OCI-LY7 (cell line): ENCODE data around the gene APOC3. TPM values are rescaled to one million over a fixed set of nuclear protein-coding genes. Genes with fewer than 3 reads are reported as not detected.

Source experiments
- BruUV-seq: library from RNA; stranded (reverse); fragments of 400-500 nt; replicated peaks from 2 replicates; lab custom pipeline; 2021; lab: Mats Ljungman, UMichigan
- CTCF ChIA-PET: fragments of 300-600 bp; sonication (Branson Sonifier 250); formaldehyde crosslinking; loops from one replicate; lab custom pipeline; 2022; ENCODE audit warnings: antibody characterized with exemption; ENCODE audit not compliant: unreplicated experiment; lab: Charles Lee
- POLR2A ChIA-PET: fragments of 300-600 bp; sonication (Branson Sonifier 250); formaldehyde crosslinking; loops from one replicate; lab custom pipeline; 2022; ENCODE audit warnings: antibody characterized with exemption; lab: Charles Lee
- DNase-seq: peaks from one replicate; pipeline ENCODE4 v3.0.0-alpha.2; 2015; ENCODE audit warnings: low spot score
- H2AFZ ChIP-seq: fragments of 200-600 bp; sonication (generic), shearing (Covaris generic); 2 replicates; pipeline ENCODE4 v1.6.1; 2014; ENCODE audit warnings: mild to moderate bottlenecking, antibody characterized with exemption, low read length, moderate library complexity
- H3K27ac ChIP-seq: fragments of 200-600 bp; sonication (generic); 2 replicates; pipeline ENCODE4 v1.5.1; 2014; ENCODE audit warnings: mixed run types, low read depth, mild to moderate bottlenecking, moderate library complexity, low read length, inconsistent platforms; ENCODE audit not compliant: poor library complexity, severe bottlenecking
- H3K36me3 ChIP-seq: fragments of 200-600 bp; sonication (generic); 2 replicates; pipeline ENCODE4 v1.6.1; 2014; ENCODE audit warnings: mild to moderate bottlenecking, antibody characterized with exemption, low read length, moderate library complexity, mixed read lengths; ENCODE audit not compliant: insufficient read depth
- H3K4me1 ChIP-seq: fragments of 200-600 bp; sonication (generic); 2 replicates; pipeline ENCODE4 v1.5.1; 2014; ENCODE audit warnings: mild to moderate bottlenecking, low read length; ENCODE audit not compliant: insufficient read depth, poor library complexity, severe bottlenecking
- H3K4me2 ChIP-seq: fragments of 200-600 bp; sonication (generic); 2 replicates; pipeline ENCODE4 v1.6.1; 2014; ENCODE audit warnings: mild to moderate bottlenecking, low read length
- H3K4me3 ChIP-seq: fragments of 200-600 bp; sonication (generic); 2 replicates; pipeline ENCODE4 v1.5.1; 2014; ENCODE audit warnings: mild to moderate bottlenecking, low read depth, low read length; ENCODE audit not compliant: poor library complexity, severe bottlenecking
- H3K79me2 ChIP-seq: fragments of 200-600 bp; sonication (generic); 2 replicates; pipeline ENCODE4 v1.6.1; 2016; ENCODE audit warnings: low read depth, mild to moderate bottlenecking, low read length, moderate library complexity, mixed read lengths; ENCODE audit not compliant: insufficient read depth
- H3K9me2 ChIP-seq: fragments of 200-600 bp; sonication (generic); 2 replicates; pipeline ENCODE4 v1.6.1; 2016; ENCODE audit warnings: mild to moderate bottlenecking, low read length, mixed read lengths; ENCODE audit not compliant: insufficient read depth
- H3K9me3 ChIP-seq: fragments of 200-600 bp; sonication (generic); 2 replicates; pipeline ENCODE4 v1.6.1; 2014; ENCODE audit warnings: mild to moderate bottlenecking, mixed run types, low read length, mixed read lengths
- H4K20me1 ChIP-seq: fragments of 200-600 bp; sonication (generic); 2 replicates; pipeline ENCODE4 v1.6.1; 2014; ENCODE audit warnings: mild to moderate bottlenecking, antibody characterized with exemption, low read length, moderate library complexity, mixed read lengths; ENCODE audit not compliant: insufficient read depth
- CTCF ChIP-seq: fragments of 200-600 bp; sonication (generic); conservative IDR thresholded peaks from 2 replicates; pipeline ENCODE4 v1.5.1; 2014; ENCODE audit warnings: mild to moderate bottlenecking, antibody characterized with exemption, low read length, moderate library complexity, mixed read lengths
- EZH2phosphoT487 ChIP-seq: fragments of 200-600 bp; sonication (generic); IDR thresholded peaks from 2 replicates; pipeline ENCODE4 v1.6.1; 2018; ENCODE audit warnings: low read depth, borderline replicate concordance, mild to moderate bottlenecking, mixed run types, antibody characterized with exemption, low read length, moderate library complexity, mixed read lengths
- intact Hi-C: fragments of 100-400 bp; cut with micrococcal nuclease; formaldehyde crosslinking; loops from one replicate; pipeline ENCODE4 v1.10.0; 2022; ENCODE audit not compliant: unreplicated experiment
- total RNA-seq, 2 experiments: library from RNA; depleted of rRNA in 1 of 2; stranded (reverse); fragments of >200 nt in 1 of 2; shearing (Covaris generic) in 1 of 2; gene quantifications; 2 replicates each; pipeline ENCODE4 v1.2.3, GENCODE V29; 2014 to 2022

The APOC3 gene
- total RNA-seq, 2 experiments from 2014 or later: not detected

DNA sequence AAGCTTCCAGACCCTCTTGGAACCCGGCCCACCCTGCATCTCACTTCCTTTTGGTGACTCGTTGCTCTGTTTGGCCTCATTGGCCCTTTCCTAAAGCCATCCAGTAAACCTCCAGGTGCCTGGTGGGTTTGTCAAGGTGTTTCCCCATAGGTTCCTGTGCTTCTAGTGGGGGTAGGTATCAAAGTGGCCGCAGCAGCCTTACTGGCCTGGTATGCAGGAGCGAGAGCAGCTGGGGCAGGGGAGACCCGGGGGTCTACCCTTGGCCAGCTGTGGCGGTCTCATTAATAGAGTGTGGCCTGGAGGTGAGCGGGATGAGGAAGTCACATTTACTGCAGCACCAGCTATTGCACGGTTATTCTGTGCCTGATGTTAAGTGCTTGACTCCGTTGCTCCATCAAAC is 10.7 kb upstream of the APOC3 start:
- H3K36me3 ChIP-seq: no peaks in the 10 kb centered on the region
- TF ChIP-seq EZH2phosphoT487: no peak
- no peak for TF ChIP-seq CTCF
- CTCF ChIA-PET: no interaction called here
- no peaks in the 10 kb centered on the region for H3K9me2 ChIP-seq
- no TSS peak for BruUV-seq
- no peaks in the 10 kb centered on the region for H3K4me1 ChIP-seq
- POLR2A ChIA-PET: no interaction called here
- intact Hi-C loops: no loop called here
- H3K9me3 ChIP-seq: no peaks in the 10 kb centered on the region
- H4K20me1 ChIP-seq: no peaks in the 10 kb centered on the region
- H3K79me2 ChIP-seq: no peaks in the 10 kb centered on the region
- DNase-seq: no peak
- H3K4me3 ChIP-seq: no peak overlapping the region
- H2AFZ ChIP-seq: no peak overlapping the region
- no peak overlapping the region for H3K27ac ChIP-seq
- H3K4me2 ChIP-seq: no peak overlapping the region

DNA sequence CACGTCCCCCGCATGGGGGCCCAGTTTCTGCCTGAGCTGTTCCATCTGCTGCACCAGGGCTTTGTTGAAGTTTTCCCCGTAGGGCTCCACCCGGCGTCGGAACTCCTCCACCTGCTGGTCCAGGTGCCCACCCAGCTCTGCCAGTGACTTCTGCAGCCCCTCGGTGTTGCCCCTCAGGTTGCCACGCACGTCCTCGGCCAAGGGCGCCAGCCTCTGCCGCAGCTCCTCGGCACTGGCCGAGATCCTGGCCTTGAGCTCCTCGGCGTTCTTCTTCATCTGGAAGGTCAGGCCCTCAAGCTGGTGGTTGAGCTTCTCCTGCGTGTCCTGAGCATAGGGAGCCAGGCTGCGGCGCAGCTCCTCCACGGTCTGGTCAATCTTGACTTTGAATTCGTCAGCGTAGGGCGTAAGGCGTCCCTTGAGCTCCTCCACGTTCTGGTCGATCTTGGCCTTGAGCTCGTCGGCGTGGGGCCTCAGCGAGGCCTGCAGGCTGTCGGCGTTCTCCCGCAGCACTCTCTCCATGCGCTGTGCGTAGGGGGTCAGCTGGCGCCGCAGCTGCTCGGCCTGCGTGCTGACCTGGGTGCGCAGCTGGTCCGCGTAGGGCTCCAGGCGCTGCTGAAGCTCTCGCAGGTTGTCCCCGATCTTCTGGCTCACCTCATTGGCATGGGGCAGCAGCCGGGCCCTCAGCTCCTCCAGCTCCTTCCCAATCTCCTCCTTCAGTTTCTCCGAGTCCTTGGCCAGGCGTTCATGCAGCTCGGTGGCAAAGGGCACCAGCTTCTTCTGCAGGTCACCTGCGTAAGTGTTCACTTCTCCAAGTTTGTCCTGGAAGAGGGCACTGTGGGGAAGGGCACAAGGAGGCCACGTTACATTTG is 8.4 kb upstream of the APOC3 start:
- ChIA-PET CTCF (no interaction called here), POLR2A (no interaction called here)
- BruUV-seq: no TSS peak
- Histone ChIP-seq H2AFZ (no peak overlapping the region), H4K20me1 (no peaks in the 10 kb centered on the region), H3K4me3 (no peak overlapping the region), H3K27ac (no peak overlapping the region), H3K36me3 (no peaks in the 10 kb centered on the region), H3K9me3 (no peaks in the 10 kb centered on the region), H3K79me2 (no peaks in the 10 kb centered on the region), H3K4me1 (no peaks in the 10 kb centered on the region), H3K9me2 (no peaks in the 10 kb centered on the region), H3K4me2 (no peak overlapping the region)
- DNase-seq: no peak
- intact Hi-C loops: no loop called here
- TF ChIP-seq CTCF (no peak), EZH2phosphoT487 (no peak)

DNA sequence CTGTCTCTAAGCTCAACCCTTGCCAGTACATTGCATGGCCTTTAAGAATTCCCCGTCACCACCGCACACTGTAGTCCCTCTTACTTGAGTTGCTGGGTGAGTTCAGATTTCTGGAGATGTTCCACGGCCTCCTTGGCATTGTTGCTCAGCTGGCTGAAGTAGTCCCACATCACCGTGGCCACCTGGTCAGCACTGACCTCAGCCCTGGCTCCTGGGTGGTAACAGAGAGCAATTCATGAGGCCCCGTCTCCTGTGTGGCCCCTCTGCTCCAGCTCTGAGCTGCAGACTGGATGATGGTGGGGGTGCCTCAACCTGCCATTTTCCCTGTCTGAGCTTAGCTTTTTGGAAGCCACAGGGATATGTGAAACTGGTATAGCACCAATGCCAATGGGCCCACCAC is 7.1 kb upstream of the APOC3 start:
- POLR2A ChIA-PET: interaction anchor here (0.6 to 1.6 kb wide), 2 partner anchors 13 to 145 kb away, joined by 4 read pairs; no protein-coding TSS in a partner anchor
- BruUV-seq: no TSS peak

More for the DNA sequence above, 7.1 kb upstream of the APOC3 start:
- Histone ChIP-seq H3K27ac (no peak overlapping the region), H3K79me2 (no peaks in the 10 kb centered on the region), H3K36me3 (no peaks in the 10 kb centered on the region), H4K20me1 (no peaks in the 10 kb centered on the region), H3K4me1 (no peaks in the 10 kb centered on the region), H3K9me2 (no peaks in the 10 kb centered on the region), H3K4me2 (no peak overlapping the region), H3K9me3 (no peaks in the 10 kb centered on the region), H3K4me3 (no peak overlapping the region), H2AFZ (no peak overlapping the region)
- intact Hi-C loops: no loop called here
- no peak for DNase-seq
- TF ChIP-seq CTCF: no peak
- no peak for TF ChIP-seq EZH2phosphoT487
- CTCF ChIA-PET: no interaction called here
